GM13977 (cell line): ENCODE measurements around the gene CTIF.

Experiments used
- DNase-seq: peaks from one replicate; pipeline ENCODE4 v3.0.0; 2012; ENCODE audit warnings: low spot score
- CTCF ChIP-seq: IDR thresholded peaks from 2 replicates; pipeline ENCODE4 v1.5.1; 2012; ENCODE audit warnings: mild to moderate bottlenecking, control low read depth; ENCODE audit not compliant: insufficient read depth; ENCODE audit errors: extremely low read depth, missing control alignments
- in situ Hi-C: fragments of 300-500 bp; cut with MboI; formaldehyde crosslinking; loops from one replicate; pipeline ENCODE4 v1.12.0; 2022; ENCODE audit warnings: low sequenced_read_pairs, low pct_unique_long_range_greater_than_20kb, mixed read lengths, inconsistent platforms; ENCODE audit not compliant: unreplicated experiment

Gene CTIF

GRCh38 chr18:48779462-48779861, 240.6 kb downstream of the CTIF start:
- in situ Hi-C loops = no loop called here
- TF ChIP-seq CTCF = no peak
- no peak for DNase-seq

- in situ Hi-C loops = no loop called here
- DNase-seq = no peak
- no peak for TF ChIP-seq CTCF
Observed at GRCh38 chr18:48780201-48780912, 241.5 kb downstream of the CTIF start.

- no peak for TF ChIP-seq CTCF
- in situ Hi-C loops = no loop called here
- no peak for DNase-seq
Observed at GRCh38 chr18:48780913-48781162, 242.0 kb downstream of the CTIF start.

- no peak for DNase-seq
- in situ Hi-C loops = no loop called here
- TF ChIP-seq CTCF = no peak
Observed at GRCh38 chr18:48781163-48781987, 242.5 kb downstream of the CTIF start.

GRCh38 chr18:48781988-48782363, 243.1 kb downstream of the CTIF start:
- in situ Hi-C loops = no loop called here
- no peak for DNase-seq

GRCh38 chr18:48782381-48782861, 243.6 kb downstream of the CTIF start:
- no peak for DNase-seq
- in situ Hi-C loops = no loop called here
- no peak for TF ChIP-seq CTCF

More at GRCh38 chr18:48781988-48782363, 243.1 kb downstream of the CTIF start:
- no peak for TF ChIP-seq CTCF
